Erythroblast (primary cell): ENCODE data around the gene FKRP.

ENCODE experiments used
- GATA1 ChIP-seq: IDR thresholded peaks from 2 replicates; pipeline ENCODE4 v1.6.1; 2011; ENCODE audit warnings: low read depth, mild to moderate bottlenecking, control low read depth, low read length, moderate library complexity
- POLR2A ChIP-seq: IDR thresholded peaks from 2 replicates; pipeline ENCODE4 v1.6.1; 2011; ENCODE audit warnings: mild to moderate bottlenecking, low read length

GRCh38 chr19:46803555-46803954, 57.7 kb downstream of the FKRP start:
- TF ChIP-seq POLR2A (no peak), GATA1 (no peak)
